Myocyte (in vitro differentiated cells): ENCODE measurements around the gene NEK2. TPM values are rescaled to one million over a fixed set of nuclear protein-coding genes. Genes with fewer than 3 reads are reported as not detected.
"Not testable (repeated sequence)": the region's sequence is repeated elsewhere in the genome, so short reads cannot be mapped to it uniquely, and the experiment has no call there.

Source experiments
- DNase-seq: peaks from one replicate; pipeline ENCODE4 v3.0.0-alpha.2; 2012; ENCODE audit warnings: low read depth
- total RNA-seq: library from RNA; depleted of rRNA; stranded (reverse); fragments of >200 nt; gene quantifications from 2 replicates; pipeline ENCODE4 v1.2.3, GENCODE V29; 2014

The NEK2 gene
- total RNA-seq, 1 donor from 2014 or later: 0.19 TPM

- DNase-seq: no peak
These were observed 24.5 kb downstream of the NEK2 start for GRCh38 chr1:211650904-211651303.

- DNase-seq: no peak
These were observed 26.2 kb downstream of the NEK2 start for GRCh38 chr1:211648980-211649934.

- DNase-seq: no peak
These were observed 27.1 kb downstream of the NEK2 start for GRCh38 chr1:211648336-211648735.

GRCh38 chr1:211647711-211648121, 27.7 kb downstream of the NEK2 start:
- DNase-seq: no peak

GRCh38 chr1:211646566-211646965, 28.9 kb downstream of the NEK2 start:
- DNase-seq: no peak

- not testable (repeated sequence) for DNase-seq
These were observed 29.8 kb downstream of the NEK2 start for GRCh38 chr1:211645601-211646000.

- DNase-seq: no peak
These were observed 30.8 kb downstream of the NEK2 start for GRCh38 chr1:211644653-211645052.

- DNase-seq: peak; percentile 41
These were observed 31.9 kb downstream of the NEK2 start for GRCh38 chr1:211643324-211644212.

- DNase-seq: no peak
These were observed 32.6 kb downstream of the NEK2 start for GRCh38 chr1:211642870-211643269.

GRCh38 chr1:211641942-211642341, 33.5 kb downstream of the NEK2 start:
- no peak for DNase-seq

- DNase-seq: no peak
These were observed 34.2 kb downstream of the NEK2 start for GRCh38 chr1:211641044-211641800.

- DNase-seq: no peak
These were observed 35.2 kb downstream of the NEK2 start for GRCh38 chr1:211640301-211640630.

- peak; percentile 45 for DNase-seq
These were observed 35.7 kb downstream of the NEK2 start for GRCh38 chr1:211639475-211640300.

- no peak for DNase-seq
These were observed 36.7 kb downstream of the NEK2 start for GRCh38 chr1:211638689-211639101.

- DNase-seq: no peak
These were observed 37.2 kb downstream of the NEK2 start for GRCh38 chr1:211638246-211638645.

GRCh38 chr1:211637066-211637465, 38.4 kb downstream of the NEK2 start:
- DNase-seq: no peak

- peak; percentile 91 for DNase-seq
These were observed 38.8 kb downstream of the NEK2 start for GRCh38 chr1:211636575-211637029.

GRCh38 chr1:211635597-211636205, 39.7 kb downstream of the NEK2 start:
- no peak for DNase-seq

- no peak for DNase-seq
These were observed 40.5 kb downstream of the NEK2 start for GRCh38 chr1:211634931-211635330.

GRCh38 chr1:211634461-211634860, 41.0 kb downstream of the NEK2 start:
- DNase-seq: peak; percentile 47
